ENCODE measurements around the gene KCNIP4. TPM values are rescaled to one million over a fixed set of nuclear protein-coding genes. Genes with fewer than 3 reads are reported as not detected.

KCNIP4 gene
- total RNA-seq, 1 donor from 2014 or later, result 1.7 TPM

- DNase-seq (ENCODE audit: low spot score), result no peak
Observed at GRCh38 chr4:20954541-20954940, 994.0 kb downstream of the KCNIP4 start.

GRCh38 chr4:20944961-20945360 is 1003.6 kb downstream of the KCNIP4 start:
- no peak for DNase-seq (ENCODE audit: low spot score)

- no peak for DNase-seq (ENCODE audit: low spot score)
Observed at GRCh38 chr4:20944451-20944850, 1004.1 kb downstream of the KCNIP4 start.

- DNase-seq (ENCODE audit: low spot score), result no peak
Observed at GRCh38 chr4:20938204-20938603, 1010.4 kb downstream of the KCNIP4 start.

- no peak for DNase-seq (ENCODE audit: low spot score)
Observed at GRCh38 chr4:20926529-20926928, 1022.0 kb downstream of the KCNIP4 start.

- no peak for DNase-seq (ENCODE audit: low spot score)
Observed at GRCh38 chr4:20925176-20925575, 1023.4 kb downstream of the KCNIP4 start.

GRCh38 chr4:20922962-20923361 is 1025.6 kb downstream of the KCNIP4 start:
- no peak for DNase-seq (ENCODE audit: low spot score)

GRCh38 chr4:20916106-20916505 is 1032.5 kb downstream of the KCNIP4 start:
- no peak for DNase-seq (ENCODE audit: low spot score)

- no peak for DNase-seq (ENCODE audit: low spot score)
Observed at GRCh38 chr4:20904966-20905365, 1043.6 kb downstream of the KCNIP4 start.

GRCh38 chr4:20901851-20902250 is 1046.7 kb downstream of the KCNIP4 start:
- no peak for DNase-seq (ENCODE audit: low spot score)

- no peak for DNase-seq (ENCODE audit: low spot score)
Observed at GRCh38 chr4:20899591-20899990, 1049.0 kb downstream of the KCNIP4 start.

- DNase-seq (ENCODE audit: low spot score), result no peak
Observed at GRCh38 chr4:20895988-20896387, 1052.6 kb downstream of the KCNIP4 start.

- DNase-seq (ENCODE audit: low spot score), result no peak
Observed at GRCh38 chr4:20895208-20895607, 1053.4 kb downstream of the KCNIP4 start.

GRCh38 chr4:20890761-20891160 is 1057.8 kb downstream of the KCNIP4 start:
- no peak for DNase-seq (ENCODE audit: low spot score)

- no peak for DNase-seq (ENCODE audit: low spot score)
Observed at GRCh38 chr4:20889901-20890300, 1058.7 kb downstream of the KCNIP4 start.

- DNase-seq (ENCODE audit: low spot score), result no peak
Observed at GRCh38 chr4:20883677-20884076, 1064.9 kb downstream of the KCNIP4 start.

- no peak for DNase-seq (ENCODE audit: low spot score)
Observed at GRCh38 chr4:20883231-20883630, 1065.3 kb downstream of the KCNIP4 start.

- DNase-seq (ENCODE audit: low spot score), result no peak
Observed at GRCh38 chr4:20882500-20882899, 1066.1 kb downstream of the KCNIP4 start.

GRCh38 chr4:20881658-20882057 is 1066.9 kb downstream of the KCNIP4 start:
- DNase-seq (ENCODE audit: low spot score), result no peak

- DNase-seq (ENCODE audit: low spot score), result no peak
Observed at GRCh38 chr4:20878806-20879205, 1069.8 kb downstream of the KCNIP4 start.

- DNase-seq (ENCODE audit: low spot score), result no peak
Observed at GRCh38 chr4:20870436-20870835, 1078.1 kb downstream of the KCNIP4 start.

- no peak for DNase-seq (ENCODE audit: low spot score)
Observed at GRCh38 chr4:20868108-20868507, 1080.5 kb downstream of the KCNIP4 start.

GRCh38 chr4:20860878-20861277 is 1087.7 kb downstream of the KCNIP4 start:
- no peak for DNase-seq (ENCODE audit: low spot score)

- DNase-seq (ENCODE audit: low spot score), result no peak
Observed at GRCh38 chr4:20859097-20859781, 1089.3 kb downstream of the KCNIP4 start.
